ENCODE results near the gene LAMA2.

LAMA2 gene

DNA sequence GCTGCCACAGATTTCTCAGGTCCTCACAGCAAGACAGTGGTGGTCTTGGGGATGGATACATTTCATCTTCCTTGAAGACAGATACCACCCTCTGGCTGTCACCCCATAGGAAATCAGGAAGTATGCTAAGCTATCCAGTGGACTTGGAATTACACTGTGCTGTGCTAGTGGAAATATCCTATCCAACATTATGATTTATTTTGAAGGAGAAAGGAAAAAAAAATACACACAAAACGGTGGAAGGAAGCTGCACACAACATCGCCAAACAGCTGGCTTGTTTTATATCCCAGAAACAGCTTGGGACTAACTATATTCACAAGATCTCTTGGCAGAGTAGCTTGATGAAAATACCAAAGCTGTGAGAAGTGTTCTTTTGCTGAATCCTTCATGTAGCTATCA, 257.6 kb downstream of the LAMA2 start:
- no peak for DNase-seq
- TF ChIP-seq, protein P1, sequence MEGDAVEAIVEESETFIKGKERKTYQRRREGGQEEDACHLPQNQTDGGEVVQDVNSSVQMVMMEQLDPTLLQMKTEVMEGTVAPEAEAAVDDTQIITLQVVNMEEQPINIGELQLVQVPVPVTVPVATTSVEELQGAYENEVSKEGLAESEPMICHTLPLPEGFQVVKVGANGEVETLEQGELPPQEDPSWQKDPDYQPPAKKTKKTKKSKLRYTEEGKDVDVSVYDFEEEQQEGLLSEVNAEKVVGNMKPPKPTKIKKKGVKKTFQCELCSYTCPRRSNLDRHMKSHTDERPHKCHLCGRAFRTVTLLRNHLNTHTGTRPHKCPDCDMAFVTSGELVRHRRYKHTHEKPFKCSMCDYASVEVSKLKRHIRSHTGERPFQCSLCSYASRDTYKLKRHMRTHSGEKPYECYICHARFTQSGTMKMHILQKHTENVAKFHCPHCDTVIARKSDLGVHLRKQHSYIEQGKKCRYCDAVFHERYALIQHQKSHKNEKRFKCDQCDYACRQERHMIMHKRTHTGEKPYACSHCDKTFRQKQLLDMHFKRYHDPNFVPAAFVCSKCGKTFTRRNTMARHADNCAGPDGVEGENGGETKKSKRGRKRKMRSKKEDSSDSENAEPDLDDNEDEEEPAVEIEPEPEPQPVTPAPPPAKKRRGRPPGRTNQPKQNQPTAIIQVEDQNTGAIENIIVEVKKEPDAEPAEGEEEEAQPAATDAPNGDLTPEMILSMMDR (IDR thresholded peaks at IDR 0.05; ENCODE audit: low read length) = no peak
- TF ChIP-seq EZH2phosphoT487 (IDR thresholded peaks at IDR 0.05; ENCODE audit: low read length) = no peak
- no peak for TF ChIP-seq EZH2 (optimal IDR thresholded peaks at IDR 0.05; ENCODE audit: low read depth, low read length)
- H3K4me1 ChIP-seq (ENCODE audit: low read length) = no peaks in the 10 kb centered on the region
- H3K79me2 ChIP-seq (ENCODE audit: low read length) = no peaks in the 10 kb centered on the region
- H3K9me3 ChIP-seq (replicated peaks; ENCODE audit: insufficient read depth, low read length) = no peaks in the 10 kb centered on the region
- H3K9me2 ChIP-seq (replicated peaks; ENCODE audit: insufficient read depth, low read length) = no peaks in the 10 kb centered on the region
- H2AFZ ChIP-seq (ENCODE audit: low read length) = no peak overlapping the region
- no peaks in the 10 kb centered on the region for H3K27me3 ChIP-seq (replicated peaks; ENCODE audit: insufficient read depth, low read length)
- no peak overlapping the region for H3K4me3 ChIP-seq (ENCODE audit: low read length)
- no peak overlapping the region for H3K4me2 ChIP-seq (ENCODE audit: low read depth, low read length)
- no peaks in the 10 kb centered on the region for H3K36me3 ChIP-seq (replicated peaks; ENCODE audit: insufficient read depth, low read length)
- H3K9ac ChIP-seq (ENCODE audit: low read length) = no peak overlapping the region
- no peak overlapping the region for H3K27ac ChIP-seq (ENCODE audit: low read length)
- H4K20me1 ChIP-seq (ENCODE audit: insufficient read depth, low read length) = no peaks in the 10 kb centered on the region
- no peaks in the 10 kb centered on the region for H3F3A ChIP-seq (ENCODE audit: insufficient read depth, low read length)

DNA sequence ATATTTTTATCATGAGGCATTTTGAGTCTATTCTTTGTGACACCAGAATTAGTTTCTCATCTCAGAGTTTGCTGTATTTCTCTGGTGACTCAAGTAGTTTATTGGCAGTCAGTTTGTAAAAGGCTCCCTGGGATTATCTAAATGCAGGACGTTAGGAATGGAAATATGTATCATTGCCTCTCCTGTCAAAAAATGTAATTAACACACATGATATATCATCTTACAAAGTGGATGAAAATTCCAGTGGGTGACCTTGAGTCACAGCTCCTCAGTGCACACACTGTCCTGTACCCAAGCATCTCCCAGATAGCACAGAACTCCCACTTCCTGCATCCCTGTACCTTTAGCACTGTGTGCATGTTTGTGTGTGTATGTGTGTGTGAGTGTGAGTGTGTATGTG, 258.6 kb downstream of the LAMA2 start:
- Histone ChIP-seq H3K4me1 (ENCODE audit: low read length) (no peaks in the 10 kb centered on the region), H3K4me3 (ENCODE audit: low read length) (no peak overlapping the region), H3K36me3 (replicated peaks; ENCODE audit: insufficient read depth, low read length) (no peaks in the 10 kb centered on the region), H3K79me2 (ENCODE audit: low read length) (no peaks in the 10 kb centered on the region), H4K20me1 (ENCODE audit: insufficient read depth, low read length) (no peaks in the 10 kb centered on the region), H2AFZ (ENCODE audit: low read length) (no peak overlapping the region), H3K4me2 (ENCODE audit: low read depth, low read length) (no peak overlapping the region), H3K9ac (ENCODE audit: low read length) (no peak overlapping the region), H3F3A (ENCODE audit: insufficient read depth, low read length) (no peaks in the 10 kb centered on the region), H3K9me3 (replicated peaks; ENCODE audit: insufficient read depth, low read length) (no peaks in the 10 kb centered on the region), H3K27me3 (replicated peaks; ENCODE audit: insufficient read depth, low read length) (no peaks in the 10 kb centered on the region), H3K27ac (ENCODE audit: low read length) (no peak overlapping the region), H3K9me2 (replicated peaks; ENCODE audit: insufficient read depth, low read length) (no peaks in the 10 kb centered on the region)
- no peak for DNase-seq
- TF ChIP-seq, protein P1 (IDR thresholded peaks at IDR 0.05; ENCODE audit: low read length) = no peak
- TF ChIP-seq EZH2phosphoT487 (IDR thresholded peaks at IDR 0.05; ENCODE audit: low read length) (no peak), EZH2 (optimal IDR thresholded peaks at IDR 0.05; ENCODE audit: low read depth, low read length) (no peak)

GRCh38 chr6:129146902-129147301, 264.0 kb downstream of the LAMA2 start:
- H3F3A ChIP-seq (ENCODE audit: insufficient read depth, low read length) = no peaks in the 10 kb centered on the region
- no peak for DNase-seq
- no peaks in the 10 kb centered on the region for H4K20me1 ChIP-seq (ENCODE audit: insufficient read depth, low read length)
- no peak overlapping the region for H3K9ac ChIP-seq (ENCODE audit: low read length)
- no peaks in the 10 kb centered on the region for H3K4me1 ChIP-seq (ENCODE audit: low read length)
- H2AFZ ChIP-seq (ENCODE audit: low read length) = no peak overlapping the region
- no peaks in the 10 kb centered on the region for H3K9me2 ChIP-seq (replicated peaks; ENCODE audit: insufficient read depth, low read length)
- no peaks in the 10 kb centered on the region for H3K79me2 ChIP-seq (ENCODE audit: low read length)
- H3K27ac ChIP-seq (ENCODE audit: low read length) = no peak overlapping the region
- no peaks in the 10 kb centered on the region for H3K36me3 ChIP-seq (replicated peaks; ENCODE audit: insufficient read depth, low read length)
- H3K27me3 ChIP-seq (replicated peaks; ENCODE audit: insufficient read depth, low read length) = no peaks in the 10 kb centered on the region
- H3K4me2 ChIP-seq (ENCODE audit: low read depth, low read length) = no peak overlapping the region
- TF ChIP-seq, protein P1 (IDR thresholded peaks at IDR 0.05; ENCODE audit: low read length) = no peak
- TF ChIP-seq EZH2phosphoT487 (IDR thresholded peaks at IDR 0.05; ENCODE audit: low read length) (no peak), EZH2 (optimal IDR thresholded peaks at IDR 0.05; ENCODE audit: low read depth, low read length) (no peak)
- no peaks in the 10 kb centered on the region for H3K9me3 ChIP-seq (replicated peaks; ENCODE audit: insufficient read depth, low read length)
- no peak overlapping the region for H3K4me3 ChIP-seq (ENCODE audit: low read length)
